ENCODE measurements around the gene MCRIP1.

MCRIP1 gene

DNA sequence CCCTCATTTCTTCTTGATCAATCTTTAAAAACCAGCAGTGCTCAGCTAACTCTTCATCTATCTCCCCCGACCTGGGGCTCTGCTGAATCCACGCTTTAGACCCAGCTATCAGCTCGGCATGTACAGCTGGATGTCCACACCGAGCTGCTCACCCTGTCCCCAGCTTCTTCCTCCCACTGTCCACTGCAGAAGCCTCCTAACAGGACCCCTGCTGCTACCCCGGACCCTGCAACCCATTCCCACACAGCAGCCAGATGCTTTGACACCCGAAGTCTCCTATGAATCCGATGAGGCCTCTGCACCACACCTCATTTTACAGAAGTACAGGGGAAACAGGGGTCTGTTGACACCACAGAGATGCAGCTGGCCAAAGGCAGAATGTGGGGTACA lies 15.3 kb downstream of the MCRIP1 start:
- DNase-seq: no peak

GRCh38 chr17:81815646-81815986 lies 17.5 kb downstream of the MCRIP1 start:
- DNase-seq: no peak

- DNase-seq: no peak
Observed at GRCh38 chr17:81814748-81815645, 18.1 kb downstream of the MCRIP1 start.

- no peak for DNase-seq
Observed at GRCh38 chr17:81813861-81814683, 19.0 kb downstream of the MCRIP1 start.

DNA sequence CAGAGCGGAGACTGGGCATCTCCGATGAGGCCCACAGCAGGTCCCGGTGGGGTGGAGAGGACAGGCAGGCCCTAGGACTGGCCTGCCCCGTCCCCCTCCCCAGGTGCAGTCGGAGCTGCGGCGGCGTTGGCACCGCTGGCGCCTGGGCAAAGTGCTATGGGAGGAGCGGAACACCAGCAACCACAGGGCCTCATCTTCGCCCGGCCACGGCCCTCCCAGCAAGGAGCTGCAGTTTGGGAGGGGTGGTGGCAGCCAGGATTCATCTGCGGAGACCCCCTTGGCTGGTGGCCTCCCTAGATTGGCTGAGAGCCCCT lies 19.8 kb downstream of the MCRIP1 start:
- DNase-seq: no peak

- DNase-seq: no peak
Observed at GRCh38 chr17:81812571-81813370, 20.3 kb downstream of the MCRIP1 start.

GRCh38 chr17:81811705-81812570 lies 21.2 kb downstream of the MCRIP1 start:
- no peak for DNase-seq

GRCh38 chr17:81810892-81811704 lies 22.0 kb downstream of the MCRIP1 start:
- no peak for DNase-seq

DNA sequence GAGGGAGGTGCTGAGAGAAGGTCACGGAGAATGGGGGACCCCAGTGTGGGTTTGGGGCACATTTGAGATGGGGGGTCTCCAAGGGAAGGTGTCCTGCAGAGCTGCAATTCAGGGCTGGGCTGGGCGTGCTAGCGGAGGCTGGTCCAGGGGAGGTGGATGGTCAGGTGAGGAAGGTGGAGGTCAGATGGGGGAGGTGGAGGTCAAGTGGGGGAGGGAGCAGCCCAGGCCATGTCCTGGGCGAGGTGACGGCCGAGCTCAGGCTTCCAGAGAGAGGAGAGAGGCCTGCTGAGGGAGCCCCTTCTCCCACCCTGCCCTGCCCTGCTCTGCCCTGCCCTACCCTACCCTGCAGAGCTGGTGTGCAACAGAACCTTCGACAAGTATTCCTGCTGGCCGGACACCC lies 22.6 kb downstream of the MCRIP1 start:
- DNase-seq: no peak

GRCh38 chr17:81809556-81809998 lies 23.5 kb downstream of the MCRIP1 start:
- DNase-seq: no peak

- no peak for DNase-seq
Observed at GRCh38 chr17:81808778-81809555, 24.1 kb downstream of the MCRIP1 start.

- no peak for DNase-seq
Observed at GRCh38 chr17:81807839-81808238, 25.3 kb downstream of the MCRIP1 start.

GRCh38 chr17:81807210-81807719 lies 25.8 kb downstream of the MCRIP1 start:
- DNase-seq: no peak

DNA sequence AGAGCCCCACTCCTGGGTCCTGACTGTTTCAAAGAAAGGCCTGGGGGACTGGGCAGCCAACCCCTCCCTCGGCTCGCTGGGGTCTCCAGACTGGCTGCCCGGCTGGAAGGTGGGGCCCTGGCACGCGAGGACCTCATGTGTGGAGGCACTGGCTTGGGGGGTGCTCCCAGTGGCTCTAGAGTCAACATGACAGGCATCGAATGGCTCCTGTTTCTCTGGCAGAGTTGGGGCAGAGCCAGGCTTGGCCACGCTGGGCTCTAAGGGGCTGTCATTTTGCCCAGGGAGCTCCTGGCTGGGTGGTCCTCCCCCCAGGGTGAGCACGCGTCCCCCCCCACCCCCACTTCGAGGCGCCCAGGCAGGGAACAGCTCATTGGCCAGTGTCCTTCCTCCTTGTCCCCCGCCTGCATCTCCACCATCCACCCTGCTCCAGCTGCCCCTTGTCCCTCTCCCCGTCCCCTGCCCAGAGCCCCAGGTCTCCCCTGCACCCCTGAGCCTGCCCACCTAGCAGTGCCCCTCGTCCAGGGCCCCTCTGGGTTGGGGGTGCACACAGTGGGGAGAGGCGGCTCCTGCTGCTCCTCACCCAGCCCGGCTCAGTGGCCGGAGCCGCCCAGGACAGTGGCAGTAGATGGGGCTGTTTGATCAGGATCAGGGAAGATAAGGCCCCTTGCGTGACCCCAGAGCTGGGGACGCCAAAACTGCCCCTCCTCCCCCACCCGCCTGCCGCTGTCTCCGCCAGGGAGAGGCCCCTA lies 26.5 kb downstream of the MCRIP1 start:
- DNase-seq: no peak

DNA sequence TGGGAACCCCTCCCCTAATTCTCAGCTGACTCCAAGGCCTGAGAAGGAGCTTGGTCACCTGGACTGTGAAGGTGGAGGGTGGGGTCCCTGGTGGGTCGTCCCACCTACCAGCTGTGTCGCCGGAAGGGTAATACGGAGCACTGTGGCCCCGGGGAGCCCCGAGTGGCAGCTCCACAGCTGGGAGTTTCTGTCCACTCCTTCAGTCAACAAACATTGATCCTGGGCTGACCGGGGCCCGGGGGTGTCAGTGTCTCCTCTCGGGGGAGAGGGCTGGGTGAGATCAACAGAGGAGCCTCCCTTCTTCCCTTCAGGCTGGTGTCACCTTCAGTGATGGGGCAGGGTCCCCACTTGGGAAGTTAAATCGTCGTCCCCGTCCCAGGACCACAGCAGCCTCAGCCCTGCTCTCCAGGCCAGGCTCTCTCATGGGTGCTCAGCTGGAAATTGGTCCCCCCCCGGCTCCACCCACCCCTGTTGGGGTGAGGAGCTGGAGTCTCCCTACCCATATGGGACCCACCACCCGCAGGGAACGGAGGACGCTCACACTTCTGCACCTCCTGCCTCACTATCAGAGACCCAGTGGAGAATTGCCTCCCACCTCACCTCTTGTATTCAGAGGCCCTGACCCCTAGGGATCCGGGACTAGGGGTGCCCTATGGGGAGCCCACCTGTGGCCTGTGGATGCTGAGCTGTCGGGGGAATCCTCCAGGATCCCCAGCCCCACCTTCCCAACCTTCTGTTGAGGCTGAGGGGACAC lies 27.2 kb downstream of the MCRIP1 start:
- DNase-seq: no peak

GRCh38 chr17:81804559-81805399 lies 28.3 kb downstream of the MCRIP1 start:
- DNase-seq: no peak

DNA sequence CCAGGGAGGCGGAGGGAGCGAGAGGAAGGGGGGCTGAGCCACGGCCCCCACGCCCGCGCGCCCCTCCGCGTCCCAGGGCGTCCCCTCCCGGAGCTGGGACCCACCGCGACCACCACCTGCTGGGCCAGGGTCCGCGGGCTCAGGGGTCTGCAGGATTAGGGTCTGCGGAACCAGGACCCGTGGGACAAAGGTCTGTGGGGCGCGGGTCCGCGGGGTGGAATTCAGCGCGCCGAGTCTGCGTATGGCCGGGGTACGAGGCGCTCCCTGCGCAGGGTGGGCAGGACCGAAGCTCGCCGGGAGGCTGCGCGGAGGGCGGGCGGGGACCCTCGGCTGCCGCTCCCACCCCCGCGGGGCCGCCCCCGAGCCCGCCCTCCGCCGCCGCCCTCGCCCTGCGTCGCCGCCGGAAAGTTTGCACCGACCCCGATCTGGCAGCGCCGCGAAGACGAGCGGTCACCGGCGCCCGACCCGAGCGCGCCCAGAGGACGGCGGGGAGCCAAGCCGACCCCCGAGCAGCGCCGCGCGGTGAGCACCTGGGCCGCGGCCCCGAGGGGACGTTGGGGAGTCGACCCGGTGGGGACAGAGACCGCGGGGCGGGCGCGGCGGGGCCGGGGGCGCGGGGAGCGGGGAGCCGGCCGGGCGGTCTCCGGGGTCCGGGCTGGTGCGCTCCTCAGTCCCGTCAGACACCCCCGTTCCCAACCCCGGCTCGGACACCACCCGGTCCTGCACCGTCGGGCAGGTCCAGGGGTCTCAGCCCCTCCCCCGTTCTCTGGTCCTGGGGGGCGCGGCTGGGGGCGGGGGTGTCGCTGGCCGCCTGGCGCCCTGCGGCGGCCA lies 29.1 kb downstream of the MCRIP1 start, which contains the start of gene GCGR:
Gene GCGR (plus strand): TSS at position 423 of the 831 bp plus-strand sequence. CDS start 4,869 bp downstream, outside the sequence.
- DNase-seq: no peak

All from cortex of kidney (tissue), 1 donor.